GM21360 (cell line): ENCODE measurements around the gene ZNF536.
"Not testable (repeated sequence)": the region's sequence is repeated elsewhere in the genome, so short reads cannot be mapped to it uniquely, and the experiment has no call there.

Experiments
- ATAC-seq: cut with Tn5 transposase; IDR thresholded peaks from one replicate; pipeline ENCODE4 v1.9.1; 2021; ENCODE audit warnings: mild to moderate bottlenecking, moderate library complexity; ENCODE audit not compliant: unreplicated experiment

Gene ZNF536

DNA sequence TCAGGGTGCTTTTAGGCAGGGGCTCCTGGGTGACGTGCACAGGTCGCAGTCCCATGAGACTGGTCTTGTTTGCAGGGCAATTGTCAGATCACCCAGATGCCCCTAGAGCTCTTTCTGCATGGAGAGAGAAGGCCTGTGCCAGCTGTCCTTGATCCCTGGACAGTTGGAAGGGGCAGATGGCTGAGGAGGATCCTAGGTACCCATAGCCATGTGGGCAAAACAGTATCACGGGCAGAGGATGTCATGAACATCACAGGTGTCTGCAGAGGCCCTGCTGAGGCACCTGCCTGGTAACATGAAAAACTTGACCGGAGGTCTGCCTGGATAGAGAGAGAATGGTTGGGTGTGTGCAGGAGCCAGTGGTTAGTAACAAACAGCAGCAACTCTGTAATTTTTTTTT lies 99.3 kb downstream of the ZNF536 start:
- ATAC-seq: no peak

DNA sequence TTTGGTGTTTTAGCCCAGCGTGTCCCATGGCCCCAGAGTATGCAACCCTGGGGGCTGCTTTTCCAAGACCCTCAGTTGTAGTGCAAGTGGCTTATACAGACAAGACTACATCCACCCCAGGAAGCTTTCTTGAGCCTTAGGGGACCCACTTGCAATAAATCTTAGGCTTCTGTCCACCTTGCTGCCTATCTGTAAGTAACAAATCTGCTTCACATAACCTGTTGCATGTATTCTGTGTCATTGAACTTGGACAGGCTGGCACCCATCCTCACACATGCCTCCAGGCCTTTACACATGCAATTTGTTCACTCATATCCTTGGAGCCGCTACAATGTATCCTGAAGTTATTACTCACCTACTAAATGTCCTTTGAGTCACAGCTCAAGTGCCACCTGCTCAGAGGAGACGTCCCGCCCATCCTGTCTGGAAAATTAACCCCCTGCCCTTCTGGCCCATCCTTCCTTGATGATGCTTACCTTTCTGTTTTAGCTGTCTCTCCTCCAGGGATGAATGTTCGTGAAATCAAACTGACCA lies 101.2 kb downstream of the ZNF536 start:
- no peak for ATAC-seq

DNA sequence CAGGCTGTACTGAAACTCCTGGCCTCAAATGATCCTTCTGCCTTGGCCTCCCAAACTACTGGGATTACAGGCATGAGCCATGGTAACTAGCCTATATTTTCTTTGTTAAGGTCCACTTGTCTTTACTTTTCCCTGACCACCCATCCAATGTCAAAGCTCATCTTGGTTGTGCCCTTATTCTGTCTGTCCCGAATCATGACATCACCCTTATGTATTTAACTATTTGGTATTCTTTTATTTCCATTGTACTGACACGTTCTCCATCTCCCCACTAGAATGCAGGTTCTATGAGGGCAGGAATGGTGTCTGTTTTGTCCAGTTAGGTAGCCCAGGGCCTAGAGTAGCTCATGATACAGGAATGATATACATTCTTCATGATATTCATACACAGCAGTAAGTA lies 104.8 kb downstream of the ZNF536 start:
- ATAC-seq: no peak

DNA sequence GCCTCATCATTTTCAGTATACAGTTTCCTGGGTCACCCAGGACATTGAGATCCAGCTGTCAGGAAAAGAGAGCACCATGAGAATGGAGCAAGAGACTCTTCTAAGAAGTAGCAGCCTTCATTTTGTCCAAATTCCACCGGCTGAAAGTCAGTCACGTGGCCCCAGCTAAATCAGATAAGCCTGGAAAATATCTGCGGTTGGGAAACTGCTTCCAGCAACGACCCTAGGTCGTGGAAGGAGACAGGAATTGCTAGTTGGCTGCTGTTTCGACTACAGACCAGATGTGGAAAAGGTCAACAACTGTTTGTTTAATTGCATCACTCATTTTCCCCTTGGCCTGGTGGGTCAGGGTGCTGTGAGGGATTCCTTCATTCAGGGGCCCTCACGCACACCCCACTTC lies 107.0 kb downstream of the ZNF536 start:
- ATAC-seq: no peak

DNA sequence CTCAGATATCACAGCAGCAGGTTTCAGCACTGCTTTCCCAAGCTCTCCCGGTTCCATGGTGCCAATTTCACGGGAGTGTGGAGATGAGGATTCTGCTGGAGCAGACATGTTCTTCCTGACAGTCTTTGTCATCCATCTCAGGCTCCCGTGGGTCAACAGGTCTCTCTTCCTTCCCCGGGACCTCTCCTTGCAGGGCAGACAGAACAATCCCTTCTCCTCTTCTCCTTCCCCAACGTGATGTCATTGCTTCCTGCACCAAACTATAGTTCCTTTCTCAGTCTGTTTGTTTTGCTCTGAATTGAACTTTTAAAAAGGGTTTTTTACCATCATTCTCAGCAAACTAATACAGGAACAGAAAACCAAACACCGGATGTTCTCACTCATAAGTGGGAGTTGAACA lies 107.9 kb downstream of the ZNF536 start:
- no peak for ATAC-seq

DNA sequence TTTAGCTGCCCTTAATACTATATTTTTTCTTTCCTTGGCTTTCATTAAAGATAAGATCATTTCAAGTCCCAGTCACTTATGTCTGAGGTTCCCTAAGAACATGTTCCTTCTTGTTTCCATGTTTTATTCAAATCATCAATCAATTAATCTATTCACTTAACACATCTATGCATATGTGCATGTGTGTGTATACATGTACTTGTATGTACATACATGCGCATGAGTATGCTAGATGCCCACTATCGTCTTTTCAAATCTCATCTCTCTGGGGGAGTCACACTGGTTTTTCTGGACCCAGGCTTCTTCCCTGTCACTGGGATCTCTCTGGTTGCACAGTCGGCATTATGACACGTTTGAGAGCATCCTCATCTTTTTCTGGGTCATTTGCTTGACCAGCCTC lies 108.9 kb downstream of the ZNF536 start:
- ATAC-seq: no peak

DNA sequence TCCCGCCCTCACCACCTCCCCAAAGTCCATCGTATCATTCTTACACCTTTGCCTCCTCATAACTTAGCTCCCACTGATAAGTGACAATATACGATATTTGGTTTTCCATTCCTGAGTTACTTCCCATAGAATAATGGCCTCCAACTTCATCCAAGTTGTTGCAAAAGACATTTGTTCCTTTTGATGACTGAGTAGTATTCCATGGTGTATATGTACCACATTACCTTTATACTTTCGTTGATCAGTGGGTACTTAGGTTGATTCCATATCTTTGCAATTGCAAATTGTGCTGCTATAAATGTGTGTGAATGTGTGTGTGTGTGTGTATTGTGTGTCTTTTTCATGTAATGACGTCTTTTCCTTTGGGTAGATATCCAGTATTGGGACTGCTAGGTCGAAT lies 109.6 kb downstream of the ZNF536 start:
- ATAC-seq: no peak

DNA sequence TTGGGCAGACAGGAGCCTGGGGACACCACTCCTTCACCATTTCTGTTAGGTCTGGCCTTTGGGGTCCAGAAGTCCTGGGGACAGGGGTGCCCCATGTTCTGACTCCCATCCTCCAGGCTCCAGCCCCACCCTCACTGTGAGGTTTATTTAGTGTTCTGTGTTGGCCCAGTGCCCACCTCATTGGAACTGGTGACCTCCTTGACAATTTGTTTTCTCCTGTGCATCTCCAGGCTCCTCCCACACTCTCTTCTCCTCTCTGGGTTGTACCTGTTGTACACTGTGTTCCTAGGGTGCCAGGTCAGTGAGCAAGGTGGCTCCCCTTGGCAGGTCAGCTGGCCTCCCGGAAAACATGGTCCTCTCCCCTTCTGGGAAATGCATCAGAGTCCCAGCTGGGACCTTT lies 110.8 kb downstream of the ZNF536 start:
- ATAC-seq: no peak

DNA sequence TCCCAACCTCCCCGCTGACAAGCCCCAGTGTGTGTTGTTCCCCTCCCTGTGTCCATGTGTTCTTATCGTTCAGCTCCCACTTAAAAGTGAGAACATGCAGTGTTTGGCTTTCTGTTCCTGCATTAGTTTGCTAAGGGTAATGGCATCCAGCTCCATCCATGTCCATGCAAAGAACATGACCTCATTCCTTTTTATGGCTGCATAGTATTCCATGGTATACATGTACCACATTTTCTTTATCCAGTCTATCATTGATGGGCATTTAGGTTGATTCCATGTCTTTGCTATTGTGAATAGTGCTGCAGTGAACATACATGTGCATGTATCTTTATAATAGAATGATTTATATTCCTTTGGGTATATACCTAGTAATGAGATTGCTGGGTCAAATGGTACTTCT lies 114.1 kb downstream of the ZNF536 start:
- ATAC-seq: not testable (repeated sequence)

DNA sequence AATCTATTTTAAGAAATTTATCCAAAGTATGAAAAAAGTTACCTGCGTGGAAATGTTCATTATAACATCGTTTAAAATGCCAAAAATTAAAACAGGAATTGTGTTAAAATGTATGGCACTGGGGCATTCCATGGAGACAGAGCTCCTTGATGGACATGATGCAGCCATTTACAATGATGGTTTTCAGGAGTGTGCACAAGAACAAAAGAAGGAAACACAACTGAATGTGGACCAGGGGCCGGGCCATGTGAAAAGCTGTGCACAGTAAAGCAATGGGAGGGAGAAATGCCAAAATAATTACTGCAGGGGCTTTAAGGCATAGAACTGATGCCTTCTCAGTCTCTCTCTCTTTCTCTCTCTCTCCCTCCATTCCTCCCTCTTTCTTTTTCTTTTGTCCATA lies 115.0 kb downstream of the ZNF536 start:
- no peak for ATAC-seq

DNA sequence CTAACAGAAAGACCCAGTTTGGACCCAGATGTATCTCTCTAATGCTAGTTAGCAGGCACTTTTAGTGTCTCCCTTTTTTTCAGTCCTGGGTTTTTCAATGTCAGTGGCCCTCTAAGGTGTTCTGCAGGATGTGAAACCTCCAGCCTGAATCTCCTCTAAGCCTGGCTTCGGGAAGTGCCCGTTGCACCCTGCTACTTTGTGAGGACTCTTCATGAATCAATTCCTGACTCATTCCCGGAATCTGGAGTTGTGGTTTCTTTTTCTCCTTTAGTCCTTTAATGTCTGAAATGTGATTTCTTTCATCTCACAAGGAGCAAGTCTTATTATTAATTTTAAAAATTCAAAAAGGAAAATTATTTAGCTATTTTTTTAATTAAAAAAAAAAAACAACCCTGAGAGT lies 116.0 kb downstream of the ZNF536 start:
- ATAC-seq: no peak

DNA sequence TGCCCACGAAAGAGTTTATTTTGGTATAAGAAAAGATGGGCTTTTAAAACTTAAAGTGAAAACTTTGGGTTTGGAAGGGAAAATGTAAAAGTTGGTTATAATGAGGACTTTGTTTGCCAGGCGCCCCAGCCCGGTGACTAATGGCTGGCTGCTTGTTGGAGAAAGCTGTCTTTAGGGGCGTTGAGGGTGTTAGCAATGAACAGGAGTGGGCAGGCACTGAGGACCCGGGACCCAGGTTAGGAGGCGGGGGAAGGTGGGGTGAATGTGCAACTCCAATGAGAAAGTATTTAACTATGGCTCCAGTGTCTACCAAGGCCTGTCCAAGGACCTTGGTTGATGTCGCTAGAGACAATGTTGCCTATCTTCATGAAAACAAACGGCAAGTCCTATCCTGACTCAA lies 118.6 kb downstream of the ZNF536 start:
- no peak for ATAC-seq

DNA sequence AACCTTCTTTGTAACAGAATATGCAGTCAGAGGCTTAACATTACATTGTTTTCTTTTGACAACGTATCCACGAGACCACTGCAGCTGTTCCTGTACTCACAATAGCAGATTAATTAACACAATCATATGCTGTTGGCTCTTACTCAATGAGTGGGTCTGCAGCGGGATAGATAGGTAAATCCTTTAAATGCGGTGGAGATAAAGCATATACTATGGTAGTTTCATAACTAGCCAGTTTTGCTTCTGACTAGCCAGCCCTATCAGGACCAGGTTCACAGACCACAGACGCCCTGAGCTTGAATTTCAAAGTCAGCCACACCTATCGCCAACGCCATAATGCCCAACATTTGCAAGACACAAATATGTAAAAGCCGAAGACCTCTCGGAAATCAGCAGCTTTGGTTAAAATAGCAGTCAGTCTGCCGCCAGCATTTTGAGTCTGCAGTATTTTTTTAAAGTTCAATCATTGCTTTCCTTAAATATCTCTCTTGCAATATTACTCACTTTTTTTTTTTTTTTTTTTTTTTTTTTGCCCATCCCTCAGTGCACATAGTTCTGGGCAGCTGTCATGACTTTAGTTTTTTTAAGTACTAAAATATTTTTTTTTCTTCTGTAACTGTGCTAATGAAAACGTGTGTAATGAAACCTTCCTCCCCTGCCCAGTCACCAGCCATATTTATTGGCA lies 120.5 kb downstream of the ZNF536 start:
- no peak for ATAC-seq

DNA sequence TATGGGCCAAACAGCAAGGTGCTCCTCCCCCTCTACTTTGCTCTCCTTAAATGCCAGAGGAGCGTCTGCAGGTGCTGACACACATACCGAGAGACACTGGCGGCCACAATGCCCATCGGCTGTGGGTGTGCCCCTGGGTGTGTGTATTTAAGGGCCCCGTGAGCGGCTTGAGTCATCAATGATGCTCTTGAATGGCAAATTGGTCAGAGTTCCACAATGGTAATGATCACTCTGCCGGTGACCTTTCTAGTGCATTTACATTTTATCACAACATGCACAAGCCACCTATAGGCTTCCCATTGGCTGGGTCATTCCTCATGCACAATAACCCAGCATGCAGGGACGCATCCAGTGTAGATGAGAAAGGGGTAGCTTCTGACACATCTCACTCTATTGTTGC lies 124.8 kb downstream of the ZNF536 start:
- ATAC-seq: no peak

DNA sequence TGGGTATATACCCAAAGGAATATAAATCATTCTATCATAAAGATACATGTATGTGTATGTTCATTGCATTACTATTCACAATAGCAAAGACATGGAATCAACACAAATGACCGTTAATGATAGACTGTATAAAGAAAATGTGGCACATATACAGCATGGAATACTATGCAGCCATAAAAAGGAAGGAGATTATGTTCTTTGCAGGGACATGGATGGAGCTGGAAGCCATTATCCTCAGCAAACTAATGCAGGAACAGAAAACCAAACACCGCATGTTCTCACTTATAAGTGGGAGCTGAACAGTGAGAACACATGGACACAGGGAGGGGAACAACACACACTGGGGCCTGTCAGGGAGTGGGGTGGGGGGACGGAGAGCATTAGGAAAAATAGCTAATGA lies 125.9 kb downstream of the ZNF536 start:
- not testable (repeated sequence) for ATAC-seq

DNA sequence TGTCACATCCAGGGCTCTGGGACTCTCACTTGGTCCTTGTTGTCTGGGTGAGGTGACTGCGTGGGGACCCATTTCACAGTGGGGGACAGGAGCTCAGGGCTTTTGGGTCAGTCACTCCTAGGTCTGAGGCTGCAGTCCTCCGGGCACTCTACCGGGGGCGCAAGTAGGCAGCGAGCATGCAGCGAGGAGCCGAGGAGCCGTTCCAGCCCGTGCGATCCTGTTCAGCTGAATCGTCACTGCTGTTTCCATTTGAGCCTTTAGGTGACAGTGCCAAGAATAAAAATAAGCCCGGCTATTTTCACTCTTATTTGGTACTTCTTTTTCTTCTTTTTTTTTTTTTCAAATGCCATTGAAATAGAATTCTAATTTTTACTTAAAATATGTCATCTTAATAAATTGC lies 126.5 kb downstream of the ZNF536 start:
- no peak for ATAC-seq

DNA sequence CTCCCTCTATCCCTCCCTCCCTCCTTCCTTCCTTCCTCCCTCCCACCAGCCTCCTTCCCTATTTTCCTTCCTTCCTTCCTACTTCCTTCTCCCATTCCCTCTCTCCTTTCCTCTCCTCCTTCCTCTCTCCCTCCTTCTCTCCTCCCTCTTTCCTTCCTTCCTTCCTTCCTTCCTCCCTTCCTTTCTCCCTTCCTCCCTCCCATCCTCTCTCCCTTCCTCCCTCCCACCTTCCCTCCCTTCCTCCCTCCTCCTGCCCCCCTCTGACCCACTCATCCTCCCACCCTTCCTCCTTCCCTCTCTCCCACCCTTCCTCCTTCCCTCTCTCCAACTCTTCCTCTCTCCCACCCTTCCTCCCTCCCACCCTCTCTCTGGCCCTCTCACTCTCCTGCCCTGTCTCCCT lies 132.1 kb downstream of the ZNF536 start:
- no peak for ATAC-seq

DNA sequence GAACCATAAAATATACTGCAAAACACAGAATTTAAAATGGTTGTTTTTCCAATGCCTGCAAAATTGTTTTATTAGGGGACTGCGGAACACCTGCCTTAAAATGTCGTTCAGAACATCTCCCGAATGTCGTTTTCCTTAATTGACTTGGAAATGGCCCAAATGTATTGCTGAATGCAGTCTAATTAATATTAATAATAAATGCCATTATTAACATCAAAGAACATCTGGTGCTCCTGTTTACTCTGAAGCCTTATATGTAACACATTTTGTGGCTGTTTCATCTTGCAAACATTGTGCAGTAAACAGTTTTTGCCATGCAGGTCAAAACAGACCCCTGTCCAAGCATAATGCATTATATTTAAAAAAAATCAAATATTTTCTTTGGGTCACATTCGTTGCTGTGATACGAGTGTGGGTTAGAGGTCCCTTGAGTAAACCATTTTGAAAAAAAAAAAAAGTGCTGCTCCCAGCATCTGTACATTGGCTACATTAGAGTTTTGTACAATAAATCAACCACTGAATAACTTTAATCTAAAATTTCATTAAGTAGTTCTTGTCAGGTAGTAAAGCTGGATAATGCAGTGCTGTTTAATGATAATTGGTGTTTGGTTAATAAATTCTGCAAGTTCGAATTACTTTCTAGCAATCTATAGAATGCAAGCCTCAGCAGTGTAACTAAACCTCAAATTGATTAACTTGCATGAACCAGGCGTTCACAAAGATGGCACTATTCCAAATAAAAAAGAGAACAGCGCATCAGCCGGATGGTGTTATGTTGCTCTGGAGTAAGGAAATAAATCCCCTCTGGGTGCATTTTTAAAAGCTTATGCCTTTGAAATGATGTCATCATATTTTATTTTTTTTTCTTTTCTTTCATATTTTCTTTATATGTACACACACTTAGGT lies 140.2 kb downstream of the ZNF536 start:
- ATAC-seq: no peak

DNA sequence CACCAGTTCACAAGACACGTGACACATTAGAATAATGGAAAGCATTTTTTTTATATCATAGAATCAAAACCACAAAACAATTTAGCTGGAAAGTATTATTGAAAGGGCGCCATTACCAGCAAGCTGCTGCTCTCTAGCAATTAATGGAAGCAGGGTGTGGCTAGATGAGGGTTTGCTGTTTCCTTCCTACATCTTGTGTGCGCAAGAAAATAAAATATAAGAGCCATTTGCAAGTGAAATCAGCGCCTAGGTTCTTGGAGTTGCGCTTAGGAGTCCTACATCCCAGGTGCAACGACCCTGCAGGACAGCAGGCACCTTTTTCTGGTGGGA lies 140.9 kb downstream of the ZNF536 start:
- ATAC-seq: no peak

DNA sequence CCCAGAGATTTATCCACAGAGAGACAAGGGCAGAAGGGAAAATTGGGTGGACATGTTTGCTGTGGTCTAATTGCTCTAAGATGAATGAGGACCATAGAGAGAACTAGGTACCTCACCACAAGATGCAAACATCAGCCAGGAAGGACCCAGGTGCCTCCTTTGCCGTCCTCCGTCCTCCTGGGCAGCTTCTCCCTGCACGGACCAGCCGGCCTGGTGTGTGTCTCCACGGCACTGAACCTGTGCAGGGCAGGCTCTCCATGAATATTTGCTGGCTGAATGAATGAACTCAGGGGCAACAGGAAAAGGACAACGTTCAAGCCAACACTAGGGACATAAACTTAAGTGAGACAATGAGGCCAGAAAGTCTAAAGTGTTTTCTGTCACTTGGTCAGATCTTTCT lies 143.9 kb downstream of the ZNF536 start:
- no peak for ATAC-seq

DNA sequence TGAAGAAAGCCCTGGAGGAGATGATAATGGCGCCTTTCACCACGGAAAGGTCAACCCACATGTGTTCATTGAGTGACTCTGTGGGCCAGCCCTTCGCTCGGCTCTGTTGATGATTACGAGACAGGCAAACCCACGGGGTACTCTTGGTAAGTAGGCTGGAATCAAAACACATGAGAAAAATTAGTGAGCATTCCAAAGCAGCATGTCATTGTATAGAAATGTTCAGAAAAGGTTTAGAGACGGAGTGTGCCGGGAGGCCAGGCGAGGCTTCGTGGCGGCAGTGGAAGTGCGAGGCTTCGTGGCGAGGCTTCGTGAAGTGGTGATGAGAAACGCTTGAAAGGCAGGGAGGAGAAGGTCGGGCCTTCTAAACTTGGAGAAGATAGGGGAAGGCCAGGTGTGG lies 144.3 kb downstream of the ZNF536 start:
- no peak for ATAC-seq

DNA sequence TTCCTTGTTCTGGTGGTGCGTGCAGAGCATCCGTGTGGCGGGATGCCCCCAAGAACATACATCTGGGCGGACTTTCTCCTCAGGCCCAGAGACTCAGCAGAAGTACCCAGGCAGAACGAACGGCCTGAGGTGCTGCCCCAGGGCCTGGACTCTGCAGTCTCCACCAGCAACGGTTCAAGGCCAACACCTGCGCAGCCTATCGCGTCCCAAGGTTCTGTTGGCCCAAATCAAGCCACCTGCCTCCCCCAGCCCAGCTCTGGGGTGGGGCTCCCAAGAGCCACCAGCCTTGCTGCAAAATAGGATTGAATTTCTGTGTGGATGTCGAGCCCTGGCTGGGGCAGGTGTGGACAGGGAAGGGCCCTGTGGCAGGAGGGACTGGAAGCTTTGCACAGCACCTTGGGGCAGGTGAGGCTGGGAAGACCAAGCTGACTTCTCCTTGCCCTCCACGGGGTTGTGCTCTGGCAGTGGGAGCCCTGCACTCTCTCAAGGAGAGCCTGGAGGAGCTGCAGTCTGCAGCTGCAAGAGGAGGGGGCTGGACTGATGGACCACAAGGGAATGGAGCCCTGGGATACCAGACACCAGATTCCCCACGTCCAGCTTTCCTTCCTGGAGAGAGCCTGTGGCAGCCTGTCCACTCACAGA lies 146.9 kb downstream of the ZNF536 start:
- ATAC-seq: no peak
